ENCODE measurements around the gene BIK.

Gene BIK

GRCh38 chr22:43127166-43127908 lies 16.8 kb downstream of the BIK start:
- DNase-seq (ENCODE audit: low read depth), result no peak
- no peak overlapping the region for H3K4me3 ChIP-seq (ENCODE audit: low read depth, low read length)
- TF ChIP-seq CTCF (IDR thresholded peaks at IDR 0.05; ENCODE audit: control insufficient read depth, extremely low read depth, insufficient read depth), result no peak

- TF ChIP-seq CTCF (IDR thresholded peaks at IDR 0.05; ENCODE audit: control insufficient read depth, extremely low read depth, insufficient read depth), result no peak
- DNase-seq (ENCODE audit: low read depth), result no peak
- H3K4me3 ChIP-seq (ENCODE audit: low read depth, low read length), result no peak overlapping the region
Measured at GRCh38 chr22:43128116-43128515, 17.6 kb downstream of the BIK start.

GRCh38 chr22:43128928-43129424 lies 18.4 kb downstream of the BIK start:
- H3K4me3 ChIP-seq (ENCODE audit: low read depth, low read length), result no peak overlapping the region
- DNase-seq (ENCODE audit: low read depth), result no peak
- TF ChIP-seq CTCF (IDR thresholded peaks at IDR 0.05; ENCODE audit: control insufficient read depth, extremely low read depth, insufficient read depth), result no peak

- DNase-seq (ENCODE audit: low read depth), result no peak
- no peak overlapping the region for H3K4me3 ChIP-seq (ENCODE audit: low read depth, low read length)
- no peak for TF ChIP-seq CTCF (IDR thresholded peaks at IDR 0.05; ENCODE audit: control insufficient read depth, extremely low read depth, insufficient read depth)
Measured at GRCh38 chr22:43129426-43130425, 19.2 kb downstream of the BIK start.

- no peak overlapping the region for H3K4me3 ChIP-seq (ENCODE audit: low read depth, low read length)
- no peak for DNase-seq (ENCODE audit: low read depth)
- TF ChIP-seq CTCF (IDR thresholded peaks at IDR 0.05; ENCODE audit: control insufficient read depth, extremely low read depth, insufficient read depth), result no peak
Measured at GRCh38 chr22:43131773-43132501, 21.4 kb downstream of the BIK start.

GRCh38 chr22:43133401-43133800 lies 22.9 kb downstream of the BIK start:
- TF ChIP-seq CTCF (IDR thresholded peaks at IDR 0.05; ENCODE audit: control insufficient read depth, extremely low read depth, insufficient read depth), result no peak
- DNase-seq (ENCODE audit: low read depth), result no peak
- no peak overlapping the region for H3K4me3 ChIP-seq (ENCODE audit: low read depth, low read length)

Data from LNCaP clone FGC (cell line).